Measurements from ENCODE around the gene SIX5.

SIX5 gene

GRCh38 chr19:45804959-45805230, 35.8 kb upstream of the SIX5 start (continued):
- no peak for TF ChIP-seq ZSCAN5A (tag by site-specific recombination; IDR thresholded peaks at IDR 0.05)

GRCh38 chr19:45804140-45804958, 35.3 kb upstream of the SIX5 start:
- Histone ChIP-seq H3K4me3 (ENCODE audit: low read depth, low read length) (no peak overlapping the region), H3K4me1 (ENCODE audit: control insufficient read depth, insufficient read depth, low read length) (peaks cover under 1% of the 10 kb centered on the region; the same call in 1 of the 2 replicates), H3K27ac (ENCODE audit: extremely low read depth, low read depth, low read length) (no peak overlapping the region), H3K9me3 (ENCODE audit: control insufficient read depth, insufficient read depth, low read depth, low read length) (no peaks in the 10 kb centered on the region), H3K36me3 (ENCODE audit: control insufficient read depth in 2 of 2, insufficient read depth in 1 of 2, low read length in 2 of 2) (no peaks in the 10 kb centered on the region)
- CTCF ChIA-PET = interaction anchor here (0.6 to 8.7 kb wide), 6 partner anchors 10 to 408 kb away, joined by 3 to 80 read pairs (median 4); partner anchors contain the start of gene SIX5
- TF ChIP-seq ZNF114 (tag by site-specific recombination; IDR thresholded peaks at IDR 0.05) = no peak
- TF ChIP-seq ZNF2 (tag by site-specific recombination; IDR thresholded peaks at IDR 0.05) = no peak
- no peak for TF ChIP-seq PRDM1 (tag by site-specific recombination; IDR thresholded peaks at IDR 0.05)
- TF ChIP-seq ZNF791 (tag by site-specific recombination; IDR thresholded peaks at IDR 0.05) = no peak
- peak; percentile 94 for TF ChIP-seq SCRT2 (tag by site-specific recombination; IDR thresholded peaks at IDR 0.05)
- peak; percentile 70; the same call in 1 of the 2 replicates for TF ChIP-seq SCRT1 (tag by site-specific recombination; IDR thresholded peaks at IDR 0.05; ENCODE audit: borderline replicate concordance)
- POLR2A ChIA-PET = interaction anchor here (0.5 to 1.1 kb wide), 2 partner anchors 22 to 35 kb away, joined by 3 to 4 read pairs; partner anchors contain the start of genes DMPK and SIX5

GRCh38 chr19:45801603-45802175, 32.6 kb upstream of the SIX5 start:
- ChIA-PET POLR2A (interaction anchor here (1.7 kb wide), 1 partner anchor 9 kb away, joined by 4 read pairs; no protein-coding TSS in a partner anchor), CTCF (interaction anchor here (0.6 to 8.7 kb wide), 6 partner anchors 9 to 347 kb away, joined by 3 to 80 read pairs (median 4); partner anchors contain the start of gene SIX5)
- Histone ChIP-seq H3K4me1 (ENCODE audit: control insufficient read depth, insufficient read depth, low read length) (peaks cover 2% of the 10 kb centered on the region; the same call in 1 of the 2 replicates), H3K36me3 (ENCODE audit: control insufficient read depth in 2 of 2, insufficient read depth in 1 of 2, low read length in 2 of 2) (no peaks in the 10 kb centered on the region), H3K4me3 (ENCODE audit: low read depth, low read length) (no peak overlapping the region), H3K27ac (ENCODE audit: extremely low read depth, low read depth, low read length) (no peak overlapping the region), H3K9me3 (ENCODE audit: control insufficient read depth, insufficient read depth, low read depth, low read length) (no peaks in the 10 kb centered on the region)
- TF ChIP-seq ZNF624 (tag by site-specific recombination; IDR thresholded peaks at IDR 0.05) (no peak), KLF1 (tag by site-specific recombination; IDR thresholded peaks at IDR 0.05) (peak; percentile 50; the same call in 1 of the 2 replicates), ZFP41 (tag by site-specific recombination; IDR thresholded peaks at IDR 0.05; ENCODE audit: borderline replicate concordance) (no peak), GLI4 (tag by site-specific recombination; IDR thresholded peaks at IDR 0.05) (no peak), TSHZ1 (tag by site-specific recombination; IDR thresholded peaks at IDR 0.05; ENCODE audit: borderline replicate concordance) (no peak), ZBTB20 (tag by site-specific recombination; IDR thresholded peaks at IDR 0.05) (no peak), ZNF621 (tag by site-specific recombination; IDR thresholded peaks at IDR 0.05) (no peak), ZNF76 (tag by site-specific recombination; IDR thresholded peaks at IDR 0.05; ENCODE audit: borderline replicate concordance, low read depth) (no peak), ZNF544 (tag by site-specific recombination; IDR thresholded peaks at IDR 0.05) (peak; percentile 56; the same call in 1 of the 2 replicates), ZSCAN4 (tag by site-specific recombination; IDR thresholded peaks at IDR 0.05) (peak; percentile 69), ZNF112 (tag by site-specific recombination; IDR thresholded peaks at IDR 0.05) (peak; percentile 45; the same call in 1 of the 2 replicates), ZNF138 (tag by site-specific recombination; IDR thresholded peaks at IDR 0.05; ENCODE audit: borderline replicate concordance) (no peak), YY2 (tag by site-specific recombination; IDR thresholded peaks at IDR 0.05) (peak; percentile 44), CTCF (tag by site-specific recombination; IDR thresholded peaks at IDR 0.05) (no peak), SALL2 (tag by site-specific recombination; IDR thresholded peaks at IDR 0.05; ENCODE audit: borderline replicate concordance) (no peak), ZNF623 (tag by site-specific recombination; IDR thresholded peaks at IDR 0.05) (no peak), ZNF404 (tag by site-specific recombination; IDR thresholded peaks at IDR 0.05) (no peak), ZNF140 (tag by site-specific recombination; IDR thresholded peaks at IDR 0.05) (no peak)
